Loucy (cell line): ENCODE measurements around the gene USB1.

Experiments used
- CTCF ChIP-seq: fragments of 200-600 bp; sonication (generic); conservative IDR thresholded peaks from 2 replicates; pipeline ENCODE4 v1.5.1; 2014; ENCODE audit warnings: mild to moderate bottlenecking, antibody characterized with exemption, low read length
- EZH2phosphoT487 ChIP-seq: fragments of 200-600 bp; IDR thresholded peaks from 2 replicates; pipeline ENCODE4 v1.6.1; 2018; ENCODE audit warnings: antibody characterized with exemption, mild to moderate bottlenecking, moderate library complexity, borderline replicate concordance

- TF ChIP-seq CTCF (no peak), EZH2phosphoT487 (no peak)
Measured at GRCh38 chr16:57998992-57999365, 2.2 kb upstream of the USB1 start.
